K562 (cell line): ENCODE results near the gene LCE1D.

Experiments used
- CBX3 ChIP-seq, 2 experiments: IDR thresholded peaks; 1 replicate in 1 of 2; 2 replicates in 1 of 2; pipeline ENCODE4 v1.6.1; 2012; ENCODE audit warnings: inconsistent platforms in 2 of 2, low read length in 2 of 2, borderline replicate concordance in 1 of 2, control low read depth in 1 of 2
- FOXJ3 ChIP-seq: sonication (generic); formaldehyde crosslinking; IDR thresholded peaks from 2 replicates; pipeline ENCODE4 v1.4.0; 2020; ENCODE audit warnings: mild to moderate bottlenecking, missing genetic modification reagents
- MAX ChIP-seq: sonication (generic); formaldehyde crosslinking; IDR thresholded peaks from 2 replicates; pipeline ENCODE4 v1.9.0; 2022; ENCODE audit warnings: mild to moderate bottlenecking, missing genetic modification reagents
- MYNN ChIP-seq, 2 experiments: sonication (generic); formaldehyde crosslinking in 1 of 2; IDR thresholded peaks; 2 replicates each; pipeline versions ENCODE4 v1.5.0 to v1.6.1; 2016 to 2020; ENCODE audit warnings: antibody characterized with exemption in 1 of 2, missing genetic modification reagents in 1 of 2
- POLR2A ChIP-seq: fragments of 450-650 bp; conservative IDR thresholded peaks from 2 replicates; pipeline ENCODE4 v1.6.1; 2016
- POLR2AphosphoS2 ChIP-seq: IDR thresholded peaks from 2 replicates; pipeline ENCODE4 v1.6.1; 2012; ENCODE audit warnings: low read length, improper control_type of control experiment
- PRDM10 ChIP-seq: fragments of 450-650 bp; IDR thresholded peaks from 2 replicates; pipeline ENCODE4 v1.6.1; 2018; ENCODE audit not compliant: partially characterized antibody
- RAD21 ChIP-seq, 2 experiments: fragments of 250-450 bp in 1 of 2; fragments of 450-650 bp in 1 of 2; sonication (Bioruptor Pico) in 1 of 2; formaldehyde crosslinking in 1 of 2; IDR thresholded peaks in 1 of 2; conservative IDR thresholded peaks in 1 of 2; 2 replicates each; pipeline versions ENCODE4 v1.4.0 to v1.8.0; 2020 to 2022; ENCODE audit warnings: mild to moderate bottlenecking in 2 of 2, moderate library complexity in 1 of 2
- RAD51 ChIP-seq: fragments of 450-650 bp; IDR thresholded peaks from 2 replicates; pipeline ENCODE4 v1.7.1; 2016; ENCODE audit warnings: low read depth, mild to moderate bottlenecking, borderline replicate concordance
- SPI1 ChIP-seq: IDR thresholded peaks from 2 replicates; pipeline ENCODE4 v1.6.1; 2011; ENCODE audit warnings: low read depth, low read length, control low read depth, borderline replicate concordance
- TEAD1 ChIP-seq, 2 experiments: fragments of 450-650 bp in 1 of 2; sonication (generic) in 1 of 2; formaldehyde crosslinking; IDR thresholded peaks; 2 replicates each; pipeline versions ENCODE4 v1.4.0 to v1.8.0; 2020 to 2022; ENCODE audit warnings: mild to moderate bottlenecking in 2 of 2, missing genetic modification reagents in 1 of 2
- TF ChIP-seq, protein P1 (sequence below): sonication (generic); formaldehyde crosslinking; IDR thresholded peaks from 2 replicates; pipeline ENCODE4 v1.8.1; 2023; ENCODE audit warnings: missing genetic modification reagents, mild to moderate bottlenecking, borderline replicate concordance
- TF ChIP-seq, protein P2 (sequence below), 2 experiments: fragments of 450-650 bp in 1 of 2; sonication (generic) in 1 of 2; formaldehyde crosslinking; conservative IDR thresholded peaks; 2 replicates each; pipeline versions ENCODE4 v1.4.0 to v1.8.1; 2020 to 2022; ENCODE audit warnings: mild to moderate bottlenecking in 1 of 2, missing genetic modification reagents in 1 of 2

- no peak for TF ChIP-seq POLR2A
- no peak for TF ChIP-seq RAD21 (CRISPR knock-in tag; conservative IDR thresholded peaks at IDR 0.05 in 1 of 2, IDR thresholded peaks at IDR 0.05 in 1 of 2)
- TF ChIP-seq TEAD1 (CRISPR knock-in tag; IDR thresholded peaks at IDR 0.05) = no peak
- TF ChIP-seq RAD51 = no peak
- no peak for TF ChIP-seq MYNN (IDR thresholded peaks at IDR 0.05)
- TF ChIP-seq MYNN (CRISPR knock-in tag; IDR thresholded peaks at IDR 0.05) = no peak
- TF ChIP-seq PRDM10 = no peak
- TF ChIP-seq, protein P1, sequence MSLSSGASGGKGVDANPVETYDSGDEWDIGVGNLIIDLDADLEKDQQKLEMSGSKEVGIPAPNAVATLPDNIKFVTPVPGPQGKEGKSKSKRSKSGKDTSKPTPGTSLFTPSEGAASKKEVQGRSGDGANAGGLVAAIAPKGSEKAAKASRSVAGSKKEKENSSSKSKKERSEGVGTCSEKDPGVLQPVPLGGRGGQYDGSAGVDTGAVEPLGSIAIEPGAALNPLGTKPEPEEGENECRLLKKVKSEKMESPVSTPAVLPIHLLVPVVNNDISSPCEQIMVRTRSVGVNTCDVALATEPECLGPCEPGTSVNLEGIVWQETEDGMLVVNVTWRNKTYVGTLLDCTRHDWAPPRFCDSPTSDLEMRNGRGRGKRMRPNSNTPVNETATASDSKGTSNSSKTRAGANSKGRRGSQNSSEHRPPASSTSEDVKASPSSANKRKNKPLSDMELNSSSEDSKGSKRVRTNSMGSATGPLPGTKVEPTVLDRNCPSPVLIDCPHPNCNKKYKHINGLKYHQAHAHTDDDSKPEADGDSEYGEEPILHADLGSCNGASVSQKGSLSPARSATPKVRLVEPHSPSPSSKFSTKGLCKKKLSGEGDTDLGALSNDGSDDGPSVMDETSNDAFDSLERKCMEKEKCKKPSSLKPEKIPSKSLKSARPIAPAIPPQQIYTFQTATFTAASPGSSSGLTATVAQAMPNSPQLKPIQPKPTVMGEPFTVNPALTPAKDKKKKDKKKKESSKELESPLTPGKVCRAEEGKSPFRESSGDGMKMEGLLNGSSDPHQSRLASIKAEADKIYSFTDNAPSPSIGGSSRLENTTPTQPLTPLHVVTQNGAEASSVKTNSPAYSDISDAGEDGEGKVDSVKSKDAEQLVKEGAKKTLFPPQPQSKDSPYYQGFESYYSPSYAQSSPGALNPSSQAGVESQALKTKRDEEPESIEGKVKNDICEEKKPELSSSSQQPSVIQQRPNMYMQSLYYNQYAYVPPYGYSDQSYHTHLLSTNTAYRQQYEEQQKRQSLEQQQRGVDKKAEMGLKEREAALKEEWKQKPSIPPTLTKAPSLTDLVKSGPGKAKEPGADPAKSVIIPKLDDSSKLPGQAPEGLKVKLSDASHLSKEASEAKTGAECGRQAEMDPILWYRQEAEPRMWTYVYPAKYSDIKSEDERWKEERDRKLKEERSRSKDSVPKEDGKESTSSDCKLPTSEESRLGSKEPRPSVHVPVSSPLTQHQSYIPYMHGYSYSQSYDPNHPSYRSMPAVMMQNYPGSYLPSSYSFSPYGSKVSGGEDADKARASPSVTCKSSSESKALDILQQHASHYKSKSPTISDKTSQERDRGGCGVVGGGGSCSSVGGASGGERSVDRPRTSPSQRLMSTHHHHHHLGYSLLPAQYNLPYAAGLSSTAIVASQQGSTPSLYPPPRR (CRISPR knock-in tag) = no peak
- TF ChIP-seq, protein P2, sequence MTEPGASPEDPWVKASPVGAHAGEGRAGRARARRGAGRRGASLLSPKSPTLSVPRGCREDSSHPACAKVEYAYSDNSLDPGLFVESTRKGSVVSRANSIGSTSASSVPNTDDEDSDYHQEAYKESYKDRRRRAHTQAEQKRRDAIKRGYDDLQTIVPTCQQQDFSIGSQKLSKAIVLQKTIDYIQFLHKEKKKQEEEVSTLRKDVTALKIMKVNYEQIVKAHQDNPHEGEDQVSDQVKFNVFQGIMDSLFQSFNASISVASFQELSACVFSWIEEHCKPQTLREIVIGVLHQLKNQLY (CRISPR knock-in tag; conservative IDR thresholded peaks at IDR 0.05) = no peak
- TF ChIP-seq SPI1 = no peak
- no peak for TF ChIP-seq FOXJ3
- no peak for TF ChIP-seq POLR2AphosphoS2
- TF ChIP-seq CBX3 (IDR thresholded peaks at IDR 0.05; ENCODE audit: borderline replicate concordance in 1 of 2, low read length in 2 of 2) = no peak
- TF ChIP-seq MAX (CRISPR knock-in tag) = no peak
Observed at GRCh38 chr1:152836870-152837269, 40.3 kb downstream of the LCE1D start.
